H1 (cell line): ENCODE results near the gene GH2.

Experiments
- CBX5 ChIP-seq: fragments of 300-800, 300-1000 bp; sonication (generic); IDR thresholded peaks from 2 replicates; pipeline ENCODE4 v1.7.1; 2016; ENCODE audit warnings: antibody characterized with exemption, low read length, low read depth
- CEBPB ChIP-seq: IDR thresholded peaks from 2 replicates; pipeline ENCODE4 v1.6.1; 2012; ENCODE audit warnings: low read depth, low read length
- CTCF ChIP-seq, 3 experiments: IDR thresholded peaks; 1 replicate in 2 of 3; 2 replicates in 1 of 3; pipeline versions ENCODE4 v1.5.1 to v1.6.1; 2011; ENCODE audit warnings: low read length in 3 of 3, mild to moderate bottlenecking in 3 of 3, inconsistent platforms in 2 of 3, low read depth in 1 of 3, moderate library complexity in 1 of 3; ENCODE audit not compliant: insufficient read depth in 1 of 3; ENCODE audit errors: control extremely low read depth in 1 of 3
- EP300 ChIP-seq, 2 experiments: IDR thresholded peaks; 1 replicate in 1 of 2; 2 replicates in 1 of 2; pipeline ENCODE4 v1.6.1; 2011 to 2012; ENCODE audit warnings: low read depth in 2 of 2, low read length in 2 of 2, mild to moderate bottlenecking in 2 of 2, borderline replicate concordance in 1 of 2, inconsistent platforms in 1 of 2, moderate library complexity in 1 of 2
- EZH2 ChIP-seq: fragments of 200-600 bp; sonication (generic); IDR thresholded peaks from 2 replicates; pipeline ENCODE4 v1.7.1; 2012; ENCODE audit warnings: low read depth, mild to moderate bottlenecking, moderate library complexity, low read length, inconsistent platforms; ENCODE audit not compliant: severe bottlenecking
- KDM1A ChIP-seq: fragments of 200-600, 300-600 bp; sonication (generic); IDR thresholded peaks from 2 replicates; pipeline ENCODE4 v1.7.1; 2016; ENCODE audit warnings: mild to moderate bottlenecking, low read length, borderline replicate concordance
- MAFK ChIP-seq: IDR thresholded peaks from 2 replicates; pipeline ENCODE4 v1.6.1; 2012; ENCODE audit warnings: low read depth, mild to moderate bottlenecking, improper control_type of control experiment, low read length
- NRF1 ChIP-seq: IDR thresholded peaks from 2 replicates; pipeline ENCODE4 v1.6.1; 2011; ENCODE audit warnings: mild to moderate bottlenecking, low read depth, low read length, improper control_type of control experiment
- POLR2A ChIP-seq, 2 experiments: IDR thresholded peaks; 1 replicate in 1 of 2; 2 replicates in 1 of 2; pipeline ENCODE4 v1.6.1; 2011; ENCODE audit warnings: low read depth in 2 of 2, low read length in 2 of 2, mild to moderate bottlenecking in 2 of 2; ENCODE audit errors: control extremely low read depth in 1 of 2
- POLR2AphosphoS5 ChIP-seq: IDR thresholded peaks from 2 replicates; pipeline ENCODE4 v1.6.1; 2011; ENCODE audit warnings: low read depth, low read length
- RFX5 ChIP-seq: IDR thresholded peaks from 2 replicates; pipeline ENCODE4 v1.6.1; 2011; ENCODE audit warnings: low read depth, low read length, improper control_type of control experiment, borderline replicate concordance
- SAP30 ChIP-seq: fragments of 300-600 bp; sonication (generic); IDR thresholded peaks from 2 replicates; pipeline ENCODE4 v1.7.1; 2012; ENCODE audit warnings: low read length, moderate library complexity, mild to moderate bottlenecking, inconsistent platforms; ENCODE audit not compliant: insufficient read depth, insufficient replicate concordance
- SIN3A ChIP-seq, 2 experiments: IDR thresholded peaks in 1 of 2; conservative IDR thresholded peaks in 1 of 2; 2 replicates each; pipeline ENCODE4 v1.6.1; 2011 to 2012; ENCODE audit warnings: low read length in 2 of 2, improper control_type of control experiment in 1 of 2, low read depth in 1 of 2, mild to moderate bottlenecking in 1 of 2
- ZNF274 ChIP-seq: IDR thresholded peaks from 2 replicates; pipeline ENCODE4 v1.7.0; 2012; ENCODE audit warnings: low read length, borderline replicate concordance; ENCODE audit errors: extremely low read depth

GRCh38 chr17:63842540-63843386, 39.0 kb downstream of the GH2 start, which contains the start of gene SMARCD2:
- peak; percentile 57; the same call in 1 of the 2 replicates for TF ChIP-seq CEBPB
- TF ChIP-seq CTCF (IDR thresholded peaks at IDR 0.05; ENCODE audit: control extremely low read depth in 1 of 3, insufficient read depth in 1 of 3, low read depth in 1 of 3, low read length in 3 of 3) = no peak
- peak in 1 of 2 experiments; percentile 43; a peak in 1 of 3 replicates for TF ChIP-seq POLR2A (IDR thresholded peaks at IDR 0.05; ENCODE audit: control extremely low read depth in 1 of 2, low read depth in 2 of 2, low read length in 2 of 2)
- TF ChIP-seq SIN3A (conservative IDR thresholded peaks at IDR 0.05 in 1 of 2, IDR thresholded peaks at IDR 0.05 in 1 of 2; ENCODE audit: low read depth in 1 of 2, low read length in 2 of 2) = peak in 1 of 2 experiments; percentile 95; a peak in 3 of 4 replicates
- no peak for TF ChIP-seq CBX5
- TF ChIP-seq ZNF274 = no peak
- no peak; the same call in 1 of the 2 replicates for TF ChIP-seq MAFK
- TF ChIP-seq POLR2AphosphoS5 = no peak
- no peak for TF ChIP-seq KDM1A
- peak in 1 of 2 experiments; percentile 89; a peak in 2 of 3 replicates for TF ChIP-seq EP300 (IDR thresholded peaks at IDR 0.05; ENCODE audit: borderline replicate concordance in 1 of 2, low read depth in 2 of 2, low read length in 2 of 2)
- peak; percentile 15; the same call in 1 of the 2 replicates for TF ChIP-seq NRF1
- TF ChIP-seq RFX5 = peak; percentile 90
- no peak for TF ChIP-seq SAP30
- no peak for TF ChIP-seq EZH2
